A549 (cell line): ENCODE results near the gene TMEM255A. TPM values are rescaled to one million over a fixed set of nuclear protein-coding genes. Genes with fewer than 3 reads are reported as not detected.

ENCODE experiments used
- ATAC-seq, 2 experiments: fragments of 200-7000 bp in 1 of 2; fragments of >200 bp in 1 of 2; cut with Nextera tagmentation in 1 of 2; cut with Tn5 transposase in 1 of 2; 3 replicates each; pipeline versions ENCODE4 v1.8.0 to v1.9.1; 2018 to 2020; ENCODE audit warnings: mild to moderate bottlenecking in 1 of 2, moderate library complexity in 1 of 2
- CTCF ChIA-PET: fragments of 300-600 bp; sonication (Branson Sonifier 250); formaldehyde crosslinking; extraction: SDS; loops from one replicate; lab custom pipeline; 2021; ENCODE audit warnings: antibody characterized with exemption, inconsistent platforms; lab: Yijun Ruan, JAX
- POLR2A ChIA-PET: fragments of 350-600 bp; formaldehyde crosslinking; extraction: SDS; loops from one replicate; lab custom pipeline; 2021; ENCODE audit warnings: antibody characterized with exemption, inconsistent platforms; lab: Yijun Ruan, JAX
- DNase-seq, 2 experiments: peaks; one replicate each; pipeline versions ENCODE4 v3.0.0 to v3.0.0-alpha.2; 2011 to 2016; ENCODE audit warnings: low read depth in 1 of 2, low spot score in 1 of 2
- FAIRE-seq: peaks from 2 replicates; lab custom pipeline; 2011; peaks lifted over from hg19 to GRCh38; lab: Jason Lieb, UNC
- H3K27ac ChIP-seq, 2 experiments: fragments of >200 bp; sonication (Bioruptor Twin); formaldehyde crosslinking; 3 replicates each; pipeline ENCODE4 v1.5.1; 2016 to 2017
- H3K4me1 ChIP-seq: fragments of >200 bp; sonication (Bioruptor Twin); formaldehyde crosslinking; 3 replicates; pipeline ENCODE4 v1.6.1; 2016
- H3K4me2 ChIP-seq: fragments of >200 bp; sonication (Bioruptor Twin); formaldehyde crosslinking; 3 replicates; pipeline ENCODE4 v1.6.1; 2016
- H3K4me3 ChIP-seq: fragments of >200 bp; sonication (Bioruptor Twin); formaldehyde crosslinking; 3 replicates; pipeline ENCODE4 v1.5.1; 2016
- H3K9me3 ChIP-seq: fragments of >200 bp; sonication (Bioruptor Twin); formaldehyde crosslinking; 3 replicates; pipeline ENCODE4 v1.6.1; 2016
- BHLHE40 ChIP-seq: IDR thresholded peaks from 2 replicates; pipeline ENCODE4 v1.6.1; 2012; ENCODE audit warnings: low read depth, low read length, inconsistent platforms
- CEBPB ChIP-seq, 2 experiments: fragments of >200 bp in 1 of 2; sonication (Bioruptor Twin) in 1 of 2; formaldehyde crosslinking in 1 of 2; IDR thresholded peaks; 2 replicates each; pipeline ENCODE4 v1.6.1; 2012 to 2016
- CHD2 ChIP-seq: fragments of 150-350 bp; IDR thresholded peaks from 2 replicates; pipeline ENCODE4 v1.6.1; 2014; ENCODE audit warnings: low read length; ENCODE audit not compliant: partially characterized antibody
- CTCF ChIP-seq: fragments of >200 bp; sonication (Bioruptor Twin); formaldehyde crosslinking; IDR thresholded peaks from 3 replicates; pipeline ENCODE4 v1.5.1; 2016
- EHMT2 ChIP-seq: fragments of 200-600 bp; sonication (generic); IDR thresholded peaks from 2 replicates; pipeline ENCODE4 v1.6.1; 2016; ENCODE audit warnings: antibody characterized with exemption, low read depth, mild to moderate bottlenecking, moderate library complexity
- ELK1 ChIP-seq: fragments of 150-350 bp; IDR thresholded peaks from 2 replicates; pipeline ENCODE4 v1.6.1; 2014; ENCODE audit warnings: low read depth, mild to moderate bottlenecking, low read length
- ESRRA ChIP-seq: fragments of 150-350 bp; IDR thresholded peaks from 2 replicates; pipeline ENCODE4 v1.6.1; 2014; ENCODE audit warnings: mild to moderate bottlenecking, low read length, borderline replicate concordance
- FOSL2 ChIP-seq, 2 experiments: fragments of 450-650 bp in 1 of 2; fragments of >200 bp in 1 of 2; sonication (Bioruptor Twin) in 1 of 2; formaldehyde crosslinking; IDR thresholded peaks; 2 replicates each; pipeline versions ENCODE4 v1.5.0 to v1.6.1; 2016 to 2020; ENCODE audit warnings: mild to moderate bottlenecking in 1 of 2, moderate library complexity in 1 of 2
- GATA3 ChIP-seq: IDR thresholded peaks from 2 replicates; pipeline ENCODE4 v1.6.1; 2012; ENCODE audit warnings: borderline replicate concordance
- HDAC2 ChIP-seq: fragments of 200-600 bp; sonication (generic); IDR thresholded peaks from 2 replicates; pipeline ENCODE4 v1.6.1; 2016
- HES2 ChIP-seq: fragments of >200 bp; sonication (Bioruptor Twin); formaldehyde crosslinking; IDR thresholded peaks from 2 replicates; pipeline ENCODE4 v1.6.1; 2016
- HEYL ChIP-seq: fragments of 250-450 bp; sonication (Bioruptor Pico); IDR thresholded peaks from 2 replicates; pipeline ENCODE4 v1.8.0; 2021; ENCODE audit warnings: mild to moderate bottlenecking, moderate library complexity
- HMGXB4 ChIP-seq: fragments of 250-450 bp; sonication (Bioruptor Pico); IDR thresholded peaks from 2 replicates; pipeline ENCODE4 v1.5.0; 2021; ENCODE audit warnings: mild to moderate bottlenecking, moderate library complexity, borderline replicate concordance
- KDM5A ChIP-seq: fragments of 200-600 bp; sonication (generic); IDR thresholded peaks from 2 replicates; pipeline ENCODE4 v1.6.1; 2016; ENCODE audit warnings: antibody characterized with exemption, mild to moderate bottlenecking
- MAX ChIP-seq: IDR thresholded peaks from 2 replicates; pipeline ENCODE4 v1.6.1; 2012
- MAZ ChIP-seq: fragments of 150-350 bp; IDR thresholded peaks from 2 replicates; pipeline ENCODE4 v1.6.1; 2014; ENCODE audit warnings: antibody characterized with exemption, low read depth, low read length, borderline replicate concordance
- NPAS2 ChIP-seq: fragments of 250-450 bp; sonication (Bioruptor Pico); IDR thresholded peaks from 2 replicates; pipeline ENCODE4 v1.8.0; 2022; ENCODE audit warnings: mild to moderate bottlenecking, moderate library complexity, borderline replicate concordance
- PBX3 ChIP-seq: IDR thresholded peaks from 2 replicates; pipeline ENCODE4 v1.6.1; 2012
- PHF8 ChIP-seq: fragments of 200-600 bp; sonication (generic); IDR thresholded peaks from 2 replicates; pipeline ENCODE4 v1.6.1; 2016; ENCODE audit warnings: low read depth, mild to moderate bottlenecking, antibody characterized with exemption, moderate library complexity, borderline replicate concordance
- POLR2A ChIP-seq: IDR thresholded peaks from 2 replicates; pipeline ENCODE4 v1.6.1; 2012; ENCODE audit warnings: mild to moderate bottlenecking, low read length
- RCOR1 ChIP-seq: fragments of 150-350 bp; IDR thresholded peaks from 2 replicates; pipeline ENCODE4 v1.6.1; 2014; ENCODE audit warnings: antibody characterized with exemption, low read length, low read depth
- RFX5 ChIP-seq: fragments of 450-650 bp; IDR thresholded peaks from 2 replicates; pipeline ENCODE4 v1.7.1; 2014; ENCODE audit warnings: antibody characterized with exemption, mild to moderate bottlenecking, moderate library complexity
- SMC3 ChIP-seq: fragments of >200 bp; sonication (Bioruptor Twin); formaldehyde crosslinking; IDR thresholded peaks from 3 replicates; pipeline ENCODE4 v1.6.1; 2018; ENCODE audit warnings: inconsistent platforms
- SREBF2 ChIP-seq: fragments of 450-650 bp; IDR thresholded peaks from 2 replicates; pipeline ENCODE4 v1.6.1; 2014; ENCODE audit warnings: mild to moderate bottlenecking, moderate library complexity
- TFCP2L1 ChIP-seq: fragments of 250-450 bp; sonication (Bioruptor Pico); IDR thresholded peaks from 2 replicates; pipeline ENCODE4 v1.5.0; 2021; ENCODE audit warnings: mild to moderate bottlenecking
- ZC3H11A ChIP-seq: fragments of 450-650 bp; IDR thresholded peaks from 2 replicates; pipeline ENCODE4 v1.6.1; 2014; ENCODE audit warnings: antibody characterized with exemption, mild to moderate bottlenecking
- ZSCAN20 ChIP-seq: fragments of 250-450 bp; sonication (Bioruptor Pico); IDR thresholded peaks from 2 replicates; pipeline ENCODE4 v1.8.0; 2022; ENCODE audit warnings: mild to moderate bottlenecking, moderate library complexity
- WGBS: methylation state at CpG from one replicate; pipeline ENCODE4 v1.1.6; 2017; ENCODE audit errors: missing lambda C conversion rate; 5-methylcytosine and 5-hydroxymethylcytosine counted together
- polyA plus RNA-seq, 4 experiments: library from polyadenylated mRNA; depleted of rRNA in 3 of 4; stranded (reverse); fragments of >200 nt; fragmentation: RNase III in 1 of 4; extraction: RNeasy Plus Mini Kit Qiagen cat#74134 plus additional on column Dnase treatment in 1 of 4; gene quantifications; 2 replicates in 3 of 4; 3 replicates in 1 of 4; pipeline ENCODE4 v1.2.3, GENCODE V29; 2011 to 2017

Gene TMEM255A
- polyA plus RNA-seq, 2 of the 4 experiments (the other 2 are of a cell fraction) = 0.03 to 0.16 TPM

GRCh38 chrX:120358737-120359456 lies 47.6 kb upstream of the TMEM255A start (continued):
- no peak for TF ChIP-seq HMGXB4 (CRISPR knock-in tag)
- no peak for TF ChIP-seq CEBPB (IDR thresholded peaks at IDR 0.05)

- 0% methylated on average over 2 of the region's 2 CpGs for WGBS
- H3K4me1 ChIP-seq = no peaks in the 10 kb centered on the region
- TF ChIP-seq MAX = no peak
- TF ChIP-seq TFCP2L1 (CRISPR knock-in tag) = no peak
- no peak for TF ChIP-seq KDM5A
- no peak for TF ChIP-seq GATA3
- no peak for TF ChIP-seq ESRRA
- no peak for TF ChIP-seq FOSL2 (IDR thresholded peaks at IDR 0.05)
- TF ChIP-seq FOSL2 (CRISPR knock-in tag; IDR thresholded peaks at IDR 0.05) = no peak
- TF ChIP-seq HMGXB4 (CRISPR knock-in tag) = no peak
- no peak for TF ChIP-seq HES2
- TF ChIP-seq POLR2A = no peak
- TF ChIP-seq HDAC2 = no peak
- no peak for TF ChIP-seq CHD2
- TF ChIP-seq BHLHE40 = no peak
- TF ChIP-seq EHMT2 = no peak
- no peak for TF ChIP-seq HEYL (CRISPR knock-in tag)
- TF ChIP-seq SMC3 = no peak
- TF ChIP-seq ZSCAN20 (CRISPR knock-in tag) = no peak
- TF ChIP-seq MAZ = no peak
- no peak for TF ChIP-seq CTCF
- no peak for TF ChIP-seq RCOR1
- FAIRE-seq (no peak), DNase-seq (no peak), ATAC-seq (no peak)
- H3K4me2 ChIP-seq = no peak overlapping the region
- no peak overlapping the region for H3K4me3 ChIP-seq
- H3K27ac ChIP-seq = no peak overlapping the region
- ChIA-PET POLR2A (no interaction called here), CTCF (no interaction called here)
- no peaks in the 10 kb centered on the region for H3K9me3 ChIP-seq
These were observed 45.9 kb upstream of the TMEM255A start for GRCh38 chrX:120357186-120357585.

- no peaks in the 10 kb centered on the region for H3K9me3 ChIP-seq
- no peak overlapping the region for H3K4me3 ChIP-seq
- no peak overlapping the region for H3K27ac ChIP-seq
- no peak for ATAC-seq
- no peak for FAIRE-seq
- CTCF ChIA-PET = no interaction called here
- no peak for DNase-seq
- no peaks in the 10 kb centered on the region for H3K4me1 ChIP-seq
- H3K4me2 ChIP-seq = no peak overlapping the region
- WGBS = 25% methylated on average over 3 of the region's 3 CpGs
- POLR2A ChIA-PET = no interaction called here
- no peak for TF ChIP-seq MAX
- no peak for TF ChIP-seq BHLHE40
- TF ChIP-seq NPAS2 (CRISPR knock-in tag) = no peak
- TF ChIP-seq ELK1 = no peak
- TF ChIP-seq PHF8 = no peak
- no peak for TF ChIP-seq SREBF2
- TF ChIP-seq RFX5 = no peak
- no peak for TF ChIP-seq ZC3H11A
- no peak for TF ChIP-seq PBX3
These were observed 44.8 kb upstream of the TMEM255A start for GRCh38 chrX:120356084-120356483.
